HG03175 (cell line): Measurements from ENCODE around the gene TM9SF4.
"Not testable (repeated sequence)": the region's sequence is repeated elsewhere in the genome, so short reads cannot be mapped to it uniquely, and the experiment has no call there.

Experiments used
- ATAC-seq: cut with Tn5 transposase; IDR thresholded peaks from one replicate; pipeline ENCODE4 v1.9.1; 2021; ENCODE audit warnings: mild to moderate bottlenecking, moderate library complexity; ENCODE audit not compliant: unreplicated experiment

The TM9SF4 gene

GRCh38 chr20:32155017-32155981 lies 45.8 kb downstream of the TM9SF4 start:
- no peak for ATAC-seq

DNA sequence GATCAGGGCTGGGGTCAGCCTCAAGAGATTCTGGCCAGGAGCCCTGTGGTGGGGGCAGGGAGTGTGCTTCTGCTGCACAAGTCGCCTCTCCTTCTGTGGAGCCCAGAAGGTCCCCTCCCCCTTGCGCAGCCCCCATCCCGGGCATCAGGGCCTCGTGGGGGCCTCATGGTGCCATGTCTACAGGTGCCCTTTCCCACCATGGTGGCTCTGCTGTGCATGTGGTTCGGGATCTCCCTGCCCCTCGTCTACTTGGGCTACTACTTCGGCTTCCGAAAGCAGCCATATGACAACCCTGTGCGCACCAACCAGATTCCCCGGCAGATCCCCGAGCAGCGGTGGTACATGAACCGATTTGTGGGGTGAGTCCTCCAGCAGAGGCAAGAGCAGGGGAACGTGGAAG lies 48.1 kb downstream of the TM9SF4 start:
- ATAC-seq: no peak

DNA sequence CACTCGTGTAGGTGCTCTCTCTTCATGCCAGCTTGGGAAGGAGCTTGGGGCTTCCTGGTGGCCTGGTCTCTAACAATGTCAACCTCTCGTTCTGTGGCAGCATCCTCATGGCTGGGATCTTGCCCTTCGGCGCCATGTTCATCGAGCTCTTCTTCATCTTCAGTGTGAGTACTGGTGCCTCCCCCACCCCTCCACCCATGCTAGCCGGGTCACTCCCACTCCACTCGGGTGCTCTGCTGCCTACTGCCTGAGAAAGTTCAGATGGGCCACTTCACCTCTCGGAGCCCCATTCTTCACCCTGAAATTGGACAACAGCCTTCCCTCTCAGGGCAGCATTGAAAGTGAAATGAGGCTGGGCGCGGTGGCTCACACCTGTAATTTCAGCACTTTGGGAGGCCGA lies 48.8 kb downstream of the TM9SF4 start:
- ATAC-seq: no peak

- no peak for ATAC-seq
These were observed 49.6 kb downstream of the TM9SF4 start for GRCh38 chr20:32158943-32159660.

GRCh38 chr20:32159766-32160221 lies 50.3 kb downstream of the TM9SF4 start:
- ATAC-seq: no peak

DNA sequence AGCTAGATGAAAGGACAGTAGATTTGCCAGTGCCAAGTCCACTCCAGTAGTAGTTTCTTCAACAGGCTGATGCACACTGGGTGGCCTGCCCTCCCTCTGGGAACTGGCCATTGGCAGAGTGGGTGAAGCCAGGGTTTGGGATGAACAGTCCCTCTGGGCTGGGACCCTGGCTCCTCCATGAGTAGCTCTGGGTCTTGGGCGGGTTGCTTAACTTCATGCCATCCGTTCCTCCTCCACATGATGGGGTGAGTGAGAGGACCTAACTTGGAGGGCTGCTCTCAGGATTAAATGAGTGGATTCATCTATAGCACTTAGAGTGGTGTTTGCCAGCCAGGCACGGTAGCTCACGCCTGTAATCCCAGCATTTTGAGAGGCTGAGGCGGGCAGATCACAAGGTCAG lies 50.8 kb downstream of the TM9SF4 start:
- ATAC-seq: no peak

- no peak for ATAC-seq
These were observed 52.8 kb downstream of the TM9SF4 start for GRCh38 chr20:32162351-32162750.

- no peak for ATAC-seq
These were observed 54.4 kb downstream of the TM9SF4 start for GRCh38 chr20:32163951-32164350.

DNA sequence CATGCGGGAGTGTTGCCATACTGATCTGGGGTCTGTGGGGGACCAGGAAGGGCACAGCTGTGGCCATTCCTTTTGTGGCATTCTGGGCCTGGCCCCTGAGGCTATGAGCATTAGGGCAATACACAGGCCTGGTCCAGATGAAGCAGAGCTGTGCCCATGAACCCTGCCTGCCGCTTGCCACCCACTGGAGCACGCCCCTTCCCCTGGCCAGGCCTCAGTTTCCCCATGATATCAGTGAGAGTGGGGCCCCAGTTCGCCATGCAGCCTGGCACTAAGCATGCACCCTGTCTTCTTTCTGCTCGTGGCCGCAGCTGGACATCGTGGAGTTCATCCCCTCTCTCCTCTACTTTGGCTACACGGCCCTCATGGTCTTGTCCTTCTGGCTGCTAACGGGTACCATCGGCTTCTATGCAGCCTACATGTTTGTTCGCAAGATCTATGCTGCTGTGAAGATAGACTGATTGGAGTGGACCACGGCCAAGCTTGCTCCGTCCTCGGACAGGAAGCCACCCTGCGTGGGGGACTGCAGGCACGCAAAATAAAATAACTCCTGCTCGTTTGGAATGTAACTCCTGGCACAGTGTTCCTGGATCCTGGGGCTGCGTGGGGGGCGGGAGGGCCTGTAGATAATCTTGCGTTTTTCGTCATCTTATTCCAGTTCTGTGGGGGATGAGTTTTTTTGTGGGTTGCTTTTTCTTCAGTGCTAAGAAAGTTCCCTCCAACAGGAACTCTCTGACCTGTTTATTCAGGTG lies 55.6 kb downstream of the TM9SF4 start:
- no peak for ATAC-seq

GRCh38 chr20:32165836-32166545 lies 56.5 kb downstream of the TM9SF4 start:
- ATAC-seq: no peak

DNA sequence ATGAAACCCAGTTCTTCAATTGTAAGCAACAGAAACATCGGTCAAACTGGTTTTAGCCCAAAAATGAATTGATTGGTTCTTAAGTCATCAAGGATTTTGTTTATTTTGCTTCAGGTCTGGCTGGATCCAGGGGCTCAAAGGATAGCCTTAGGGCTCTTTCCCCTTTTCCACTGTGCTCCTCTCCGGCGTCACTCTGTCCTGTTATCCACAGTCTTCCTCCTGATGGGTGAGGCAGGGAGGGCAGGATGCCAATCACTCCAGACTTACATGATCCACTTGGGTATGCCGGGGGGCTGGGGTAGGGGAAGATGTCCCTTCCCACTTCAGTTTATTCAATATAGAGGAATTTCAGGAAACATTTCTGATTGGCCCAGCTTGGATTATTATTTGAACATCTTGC lies 58.0 kb downstream of the TM9SF4 start:
- ATAC-seq: no peak

- ATAC-seq: no peak
These were observed 58.8 kb downstream of the TM9SF4 start for GRCh38 chr20:32168184-32168910.

GRCh38 chr20:32177696-32178095 lies 68.2 kb downstream of the TM9SF4 start:
- ATAC-seq: not testable (repeated sequence)

GRCh38 chr20:32179515-32179914 lies 70.0 kb downstream of the TM9SF4 start:
- ATAC-seq: no peak

GRCh38 chr20:32179934-32180333 lies 70.4 kb downstream of the TM9SF4 start:
- no peak for ATAC-seq

DNA sequence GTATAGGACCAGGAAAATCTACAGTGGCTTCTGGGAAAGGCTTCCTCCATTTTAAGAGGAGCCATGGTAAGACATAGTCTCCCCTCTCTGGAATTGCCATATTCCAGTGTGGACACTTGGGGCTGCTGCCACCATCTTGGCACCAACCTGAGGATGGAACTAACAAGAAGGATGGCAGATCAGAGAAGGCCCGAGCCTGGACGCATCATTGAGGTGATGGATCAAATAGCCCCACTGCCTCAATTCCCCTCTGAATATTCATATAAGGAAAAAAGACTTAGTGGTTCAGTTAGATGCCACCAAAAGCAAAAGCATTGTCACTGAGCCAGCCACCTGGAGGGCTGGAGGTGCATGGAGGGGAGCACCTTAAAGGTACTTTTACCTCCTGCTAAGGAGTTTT lies 72.1 kb downstream of the TM9SF4 start:
- ATAC-seq: no peak

DNA sequence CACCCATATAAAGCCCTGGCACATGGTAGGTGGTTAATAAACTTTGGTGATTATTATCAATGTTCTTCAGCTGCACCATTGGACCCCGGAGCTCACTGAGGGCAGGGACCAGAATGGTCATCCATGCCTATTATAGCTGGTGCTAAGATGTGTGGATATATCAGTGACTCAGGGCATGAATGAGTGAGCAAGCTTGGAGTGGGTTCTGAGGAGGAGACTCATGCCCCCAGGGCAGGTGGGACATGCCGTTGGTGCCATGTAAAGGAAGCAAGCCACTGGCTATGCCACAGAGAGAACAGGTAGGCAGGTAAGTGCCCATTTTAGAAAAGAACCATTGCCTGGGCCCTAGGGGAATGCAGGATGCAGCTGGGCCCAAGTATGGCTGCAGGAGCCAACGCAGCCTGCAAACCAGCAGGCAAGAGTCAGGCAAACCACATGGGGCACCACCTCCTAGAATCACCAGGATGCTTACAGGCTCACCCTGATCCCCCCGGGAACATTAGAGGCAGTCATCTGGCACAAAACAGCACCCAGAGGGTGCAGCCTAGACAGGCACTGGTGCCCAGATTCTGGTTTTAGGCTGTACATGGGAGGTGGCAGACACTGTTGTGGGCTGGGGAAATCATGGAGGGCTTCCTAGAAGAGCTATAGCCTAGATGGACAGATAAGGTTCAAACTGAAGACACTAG lies 74.6 kb downstream of the TM9SF4 start:
- ATAC-seq: no peak

- ATAC-seq: no peak
These were observed 75.6 kb downstream of the TM9SF4 start for GRCh38 chr20:32184961-32185603.

DNA sequence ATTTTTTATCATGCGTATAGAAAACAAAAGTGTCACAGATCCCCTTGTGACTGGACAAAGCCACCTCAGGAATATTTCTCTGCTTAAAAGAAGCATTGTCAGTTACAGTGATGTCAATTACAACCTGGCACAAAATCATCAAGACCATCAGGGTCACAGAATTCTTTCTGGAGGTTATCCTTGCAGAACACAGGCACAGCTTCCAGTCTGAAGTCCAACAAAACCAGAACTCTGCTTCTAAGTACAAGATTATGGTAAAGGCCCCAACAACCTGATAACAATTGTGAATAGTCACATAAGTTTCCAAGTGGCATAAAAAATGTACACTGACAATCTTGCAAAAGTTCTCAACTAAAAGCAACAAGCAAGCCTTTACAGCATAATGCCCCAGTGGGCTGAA lies 77.0 kb downstream of the TM9SF4 start:
- no peak for ATAC-seq
